Activated CD8-positive, alpha-beta memory T cell treated with anti-CD3 and anti-CD28 coated beads for 36 hours (primary cell): Measurements from ENCODE around the gene TBL2. TPM values are rescaled to one million over a fixed set of nuclear protein-coding genes. Genes with fewer than 3 reads are reported as not detected.
"Not testable (repeated sequence)": the region's sequence is repeated elsewhere in the genome, so short reads cannot be mapped to it uniquely, and the experiment has no call there.

Source experiments
- CTCF ChIA-PET: fragments of 350-600 bp; sonication (Branson Sonifier 250); formaldehyde crosslinking; loops from one replicate; lab custom pipeline; 2021; ENCODE audit warnings: antibody characterized with exemption; lab: Charles Lee
- POLR2A ChIA-PET: fragments of 350-600 bp; sonication (Branson Sonifier 250); formaldehyde crosslinking; loops from one replicate; lab custom pipeline; 2021; ENCODE audit warnings: antibody characterized with exemption; lab: Charles Lee
- total RNA-seq, 2 experiments: library from RNA; stranded (reverse); gene quantifications; one replicate each; pipeline ENCODE4 v1.2.3, GENCODE V29; 2021

Gene TBL2
- total RNA-seq, 2 experiments from 2014 or later: 36.3 to 37.8 TPM

GRCh38 chr7:73556208-73557107, 21.9 kb downstream of the TBL2 start:
- CTCF ChIA-PET: interaction anchor here (1.0 to 1.4 kb wide), 2 partner anchors 18 to 36 kb away, joined by 3 read pairs; no protein-coding TSS in a partner anchor
- POLR2A ChIA-PET: interaction anchor here (0.6 to 1.9 kb wide), 7 partner anchors 12 to 56 kb away, joined by 3 to 13 read pairs (median 4); partner anchors contain the start of gene BAZ1B

GRCh38 chr7:73555411-73555982, 22.9 kb downstream of the TBL2 start:
- CTCF ChIA-PET: no interaction called here
- POLR2A ChIA-PET: no interaction called here

GRCh38 chr7:73550093-73550492, 28.3 kb downstream of the TBL2 start:
- POLR2A ChIA-PET, CTCF ChIA-PET: not testable (repeated sequence)

- ChIA-PET CTCF (no interaction called here), POLR2A (no interaction called here)
Observed at GRCh38 chr7:73549176-73549575, 29.2 kb downstream of the TBL2 start.

GRCh38 chr7:73547841-73548240, 30.5 kb downstream of the TBL2 start:
- POLR2A ChIA-PET: no interaction called here
- CTCF ChIA-PET: interaction anchor here (1.2 to 1.5 kb wide), 2 partner anchors 22 to 96 kb away, joined by 3 to 4 read pairs; no protein-coding TSS in a partner anchor

GRCh38 chr7:73544678-73545077, 33.7 kb downstream of the TBL2 start:
- POLR2A ChIA-PET: no interaction called here
- CTCF ChIA-PET: interaction anchor here (0.5 kb wide), 1 partner anchor 624 kb away, joined by 3 read pairs; no protein-coding TSS in a partner anchor

DNA sequence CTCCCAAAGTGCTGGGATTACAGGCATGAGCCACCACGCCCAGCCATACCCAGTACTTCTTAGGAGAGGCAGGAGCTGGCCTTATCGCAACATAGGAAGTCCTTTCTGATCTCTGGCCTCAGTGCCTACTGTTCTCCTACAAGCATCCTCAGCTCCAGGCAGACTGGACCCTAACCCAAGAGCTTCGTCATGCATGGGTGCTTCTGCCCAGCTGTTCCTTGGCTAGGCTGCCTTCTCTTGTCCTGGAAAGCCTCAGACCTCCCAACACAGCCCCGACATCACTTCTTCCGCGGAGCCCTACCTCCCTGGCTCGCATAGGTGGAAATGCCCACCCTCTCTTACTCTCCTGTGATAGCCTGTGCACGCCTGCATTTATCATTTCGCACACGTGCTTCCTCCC, 36.7 kb downstream of the TBL2 start:
- POLR2A ChIA-PET: no interaction called here

DNA sequence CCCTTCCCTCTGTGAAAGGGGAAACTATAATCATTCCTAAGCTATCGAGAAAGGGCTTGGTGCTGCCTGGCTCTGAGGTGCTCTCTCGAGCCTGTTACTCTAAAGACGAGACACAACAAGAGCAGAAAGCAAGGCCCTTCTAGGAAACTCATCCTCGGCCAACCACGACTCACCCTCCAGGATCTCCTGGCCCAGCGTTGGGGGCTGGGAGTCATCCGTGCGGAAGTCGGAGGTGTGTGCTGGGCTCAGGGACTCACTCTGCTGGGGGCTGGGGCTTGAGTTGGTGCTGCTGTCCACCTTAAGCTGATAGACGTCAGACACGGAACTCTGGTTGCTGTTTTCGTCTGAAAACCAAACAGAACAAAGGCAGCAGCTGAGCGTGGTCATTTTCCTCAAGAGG, 38.7 kb downstream of the TBL2 start:
- POLR2A ChIA-PET: no interaction called here

More for the DNA sequence above, 36.7 kb downstream of the TBL2 start:
- CTCF ChIA-PET: no interaction called here

DNA sequence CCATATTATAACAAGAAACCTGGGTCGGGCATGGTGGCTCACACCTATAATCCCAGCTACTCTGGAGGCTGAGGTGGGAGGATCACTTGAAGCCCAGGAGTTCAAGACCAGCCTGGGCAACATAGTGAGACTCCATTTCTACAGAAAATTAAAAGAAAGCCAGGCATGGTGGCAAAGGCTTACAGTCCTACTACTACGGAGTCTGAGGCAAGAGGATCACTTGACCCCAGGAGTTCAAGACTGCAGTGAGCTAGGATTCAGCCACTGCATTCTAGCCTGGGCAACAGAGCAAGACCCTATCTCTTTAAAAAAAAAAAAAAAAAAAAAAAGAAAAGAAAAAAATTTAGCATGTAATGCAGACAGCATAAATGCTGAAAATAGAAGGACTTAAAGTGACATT, 39.9 kb downstream of the TBL2 start:
- CTCF ChIA-PET: not testable (repeated sequence)
- POLR2A ChIA-PET: interaction anchor here (0.7 to 1.0 kb wide), 2 partner anchors 13 to 175 kb away, joined by 3 to 8 read pairs; no protein-coding TSS in a partner anchor

More for the DNA sequence above, 38.7 kb downstream of the TBL2 start:
- CTCF ChIA-PET: no interaction called here

- CTCF ChIA-PET: no interaction called here
- POLR2A ChIA-PET: no interaction called here
Observed at GRCh38 chr7:73537051-73537450, 41.3 kb downstream of the TBL2 start.

DNA sequence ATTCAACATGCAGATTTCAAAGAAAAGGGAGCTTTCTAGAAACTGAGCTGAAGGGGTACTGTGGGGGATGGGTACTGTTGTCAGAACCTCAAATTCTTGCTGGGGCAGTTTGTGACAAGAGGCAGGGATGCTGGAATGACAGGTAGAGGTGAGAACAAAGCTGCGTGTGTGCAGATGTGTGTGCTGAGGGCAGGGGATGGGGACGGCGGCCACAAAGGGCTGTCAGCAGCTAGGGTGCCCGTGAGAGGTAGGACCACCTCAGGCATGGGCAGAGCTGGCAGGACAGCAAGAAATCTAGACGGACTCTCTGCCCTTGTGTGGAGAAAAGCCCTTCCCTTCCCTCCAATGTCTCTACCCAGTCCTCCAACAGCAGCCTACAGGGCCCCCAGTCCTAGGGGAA, 41.9 kb downstream of the TBL2 start:
- ChIA-PET POLR2A (no interaction called here), CTCF (no interaction called here)

DNA sequence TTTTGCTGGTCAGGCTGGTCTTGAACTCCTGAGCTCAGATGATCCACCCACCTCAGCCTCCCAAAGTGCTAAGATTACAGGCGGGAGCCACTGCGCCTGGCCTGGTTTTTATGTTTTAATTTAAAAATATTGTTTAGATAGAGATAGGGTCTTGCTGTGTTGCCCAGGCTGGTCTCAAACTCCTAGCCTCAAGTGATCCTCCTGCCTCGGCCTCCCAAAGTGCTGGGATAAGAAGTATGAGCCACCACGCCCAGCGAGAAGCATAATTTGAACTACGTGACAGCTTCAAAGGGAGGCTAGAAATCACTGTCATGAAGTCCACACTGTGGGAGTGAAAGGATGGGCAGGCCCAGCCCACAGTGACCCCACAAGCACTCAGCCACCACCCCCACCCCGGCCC, 42.5 kb downstream of the TBL2 start:
- POLR2A ChIA-PET, CTCF ChIA-PET: not testable (repeated sequence)

- ChIA-PET CTCF (no interaction called here), POLR2A (no interaction called here)
Observed at GRCh38 chr7:73533742-73534141, 44.6 kb downstream of the TBL2 start.

- CTCF ChIA-PET: no interaction called here
- POLR2A ChIA-PET: no interaction called here
Observed at GRCh38 chr7:73532224-73532623, 46.2 kb downstream of the TBL2 start.

DNA sequence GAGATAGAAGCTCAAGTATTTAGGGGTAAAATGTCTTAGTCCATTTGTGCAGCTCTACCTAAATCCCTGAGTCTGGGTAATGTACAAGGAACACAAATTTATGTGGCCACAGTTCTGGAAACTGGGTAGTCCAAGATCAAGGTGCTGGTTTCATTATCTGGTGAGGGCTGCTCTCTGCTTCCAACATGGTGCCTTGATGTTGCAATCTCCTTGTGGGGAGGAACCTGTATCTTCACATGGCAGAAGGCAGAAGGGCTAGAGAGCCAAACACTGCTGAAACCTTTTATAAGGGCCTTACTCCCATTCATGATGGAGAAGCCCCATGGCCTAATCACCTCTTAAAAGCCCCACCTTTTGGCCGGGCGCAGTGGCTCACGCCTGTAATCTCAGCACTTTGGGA, 47.6 kb downstream of the TBL2 start:
- POLR2A ChIA-PET: no interaction called here
- CTCF ChIA-PET: no interaction called here

DNA sequence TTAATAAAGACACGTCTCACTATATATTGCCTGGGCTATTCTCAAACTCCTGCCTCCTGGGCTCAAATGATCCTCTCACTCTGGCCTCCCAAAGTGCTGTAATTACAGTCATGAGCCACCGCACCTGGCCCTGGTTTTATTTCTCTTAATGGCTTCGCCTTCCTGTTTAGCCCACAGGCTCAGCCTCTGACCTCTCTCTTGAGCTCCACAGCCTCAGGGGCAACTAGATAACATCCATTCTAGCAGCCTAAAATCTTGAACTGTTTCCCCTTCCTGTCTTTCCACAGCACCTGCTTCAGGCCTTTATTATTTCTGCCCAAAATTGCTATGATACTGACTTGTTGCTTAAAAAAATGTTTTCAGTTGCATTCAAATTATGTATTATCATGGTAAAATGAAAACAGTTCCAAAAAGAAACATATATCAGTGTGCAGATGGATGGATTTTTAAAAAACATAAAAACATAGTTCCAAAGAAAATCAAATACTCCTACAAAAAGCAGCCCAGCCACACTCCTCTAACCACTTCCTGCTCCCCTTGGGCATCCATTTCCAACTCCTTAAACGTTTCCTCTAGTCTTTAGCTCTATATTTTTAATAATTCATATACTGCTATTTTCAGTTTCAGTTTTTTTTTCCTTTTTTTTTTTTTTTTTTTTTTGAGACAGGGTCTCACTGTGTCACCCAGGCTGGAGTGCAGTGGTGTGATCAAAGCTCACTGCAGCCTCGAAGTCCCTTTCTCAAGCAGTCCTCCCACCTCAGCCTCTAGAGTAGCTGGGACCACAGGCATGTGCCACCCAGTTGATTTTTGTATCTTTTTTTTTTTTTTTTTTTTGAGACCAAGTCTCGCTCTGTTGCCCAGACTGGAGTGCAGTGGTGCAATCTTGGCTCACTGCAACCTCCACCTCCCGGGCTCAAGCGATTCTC, 51.2 kb downstream of the TBL2 start:
- CTCF ChIA-PET: interaction anchor here (0.7 to 1.9 kb wide), 2 partner anchors 20 to 166 kb away, joined by 3 to 4 read pairs; no protein-coding TSS in a partner anchor
- POLR2A ChIA-PET: interaction anchor here (0.6 kb wide), 2 partner anchors 29 to 30 kb away, joined by 4 to 5 read pairs; no protein-coding TSS in a partner anchor

DNA sequence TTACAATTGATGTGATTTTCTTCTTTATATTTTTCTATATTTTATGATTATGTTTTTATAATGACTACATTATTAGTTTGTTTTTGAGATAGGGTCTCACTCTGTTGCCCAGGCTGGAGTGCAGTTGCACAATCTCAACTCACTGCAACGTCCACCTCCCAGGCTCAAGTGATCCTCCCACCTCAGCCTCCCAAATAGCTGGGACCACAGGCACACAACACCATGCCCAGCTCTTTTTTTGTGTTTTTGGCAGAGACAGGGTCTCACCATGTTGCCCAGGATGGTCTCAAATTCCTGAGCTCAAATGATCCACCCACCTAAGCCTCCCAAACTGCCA, 52.3 kb downstream of the TBL2 start:
- CTCF ChIA-PET: interaction anchor here (0.9 to 1.9 kb wide), 2 partner anchors 21 to 142 kb away, joined by 4 read pairs; partner anchors contain the start of gene VPS37D
- POLR2A ChIA-PET: not testable (repeated sequence)

- CTCF ChIA-PET: interaction anchor here (1.0 to 1.2 kb wide), 2 partner anchors 37 to 212 kb away, joined by 3 read pairs; no protein-coding TSS in a partner anchor
- POLR2A ChIA-PET: interaction anchor here (0.5 to 2.0 kb wide), 9 partner anchors 11 to 1120 kb away, joined by 3 to 13 read pairs (median 5); partner anchors contain the start of genes ABHD11, BCL7B and TBL2
Observed at GRCh38 chr7:73522105-73522872, 56.1 kb downstream of the TBL2 start, which contains the start of gene BAZ1B. BAZ1B (minus strand) TSS chr7:73522293; CDS start chr7:73521933, 360 bp downstream.
